Activated CD8-positive, alpha-beta memory T cell treated with anti-CD3 and anti-CD28 coated beads, Interleukin-2, amount 50 U/mL, for 4 hours (primary cell): ENCODE results near the gene ATP10B.
"Not testable (repeated sequence)": the region's sequence is repeated elsewhere in the genome, so short reads cannot be mapped to it uniquely, and the experiment has no call there.

ENCODE experiments used
- DNase-seq: peaks from one replicate; pipeline ENCODE4 v3.0.0-alpha.2; 2020

ATP10B gene

DNA sequence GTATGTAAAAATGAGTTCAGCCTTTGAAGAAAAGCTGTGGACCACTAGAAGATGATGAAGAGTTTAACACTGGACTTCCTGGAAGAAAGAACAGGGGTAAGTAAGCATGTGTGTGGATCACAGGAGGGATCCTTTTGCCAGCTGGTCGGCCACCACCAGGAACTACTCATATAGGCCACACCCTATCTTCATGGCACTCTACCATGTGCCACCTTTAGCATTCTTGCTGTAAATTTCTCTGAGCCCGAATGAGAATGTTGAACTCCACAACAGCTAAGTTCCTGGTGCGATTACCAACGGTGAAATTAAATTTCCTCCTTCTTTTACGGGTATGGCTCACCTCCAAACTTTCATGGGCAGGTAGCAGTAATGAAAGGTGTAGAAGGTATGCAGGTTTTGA is 102.3 kb downstream of the ATP10B start:
- no peak for DNase-seq

DNA sequence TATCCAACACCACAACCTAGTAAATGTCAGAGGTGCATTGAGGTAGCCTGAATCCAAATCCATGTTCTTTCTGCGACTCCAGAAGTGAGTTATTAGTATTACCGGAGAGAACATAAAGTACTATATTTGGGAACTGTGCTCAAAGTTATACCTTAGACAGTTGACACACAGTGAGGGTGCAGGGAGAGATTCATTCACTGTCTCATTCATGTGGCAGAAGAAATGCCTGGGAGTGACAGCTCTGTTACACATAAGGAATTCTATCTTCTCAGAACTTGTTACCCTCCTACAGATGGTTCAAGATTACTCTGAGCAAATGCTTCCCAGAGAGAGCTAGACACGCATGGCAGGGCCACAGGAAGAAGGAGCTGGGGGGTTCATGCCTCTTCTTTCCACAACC is 103.0 kb downstream of the ATP10B start:
- DNase-seq = no peak

DNA sequence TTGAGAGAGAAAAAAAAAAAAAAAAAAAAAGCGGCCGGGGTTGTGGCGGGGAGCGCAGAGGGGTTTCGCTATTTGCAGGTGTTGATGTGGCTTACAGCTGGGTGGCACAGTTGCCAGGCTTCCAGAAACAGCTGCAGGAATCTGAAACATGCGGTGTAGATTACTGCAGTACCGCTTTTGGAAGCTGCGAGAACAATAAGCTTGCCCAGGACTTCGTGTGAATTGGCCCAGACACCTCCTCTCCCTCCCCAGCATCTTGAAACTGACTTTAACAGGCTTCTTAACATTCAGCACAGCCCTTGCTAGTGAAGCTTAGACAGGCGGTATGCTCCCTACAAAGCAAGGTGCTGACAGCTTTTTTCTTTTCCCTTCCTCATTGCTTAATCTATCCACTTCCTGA is 104.0 kb downstream of the ATP10B start:
- no peak for DNase-seq

- DNase-seq = no peak
These were observed 104.5 kb downstream of the ATP10B start for GRCh38 chr5:160747559-160747958.

DNA sequence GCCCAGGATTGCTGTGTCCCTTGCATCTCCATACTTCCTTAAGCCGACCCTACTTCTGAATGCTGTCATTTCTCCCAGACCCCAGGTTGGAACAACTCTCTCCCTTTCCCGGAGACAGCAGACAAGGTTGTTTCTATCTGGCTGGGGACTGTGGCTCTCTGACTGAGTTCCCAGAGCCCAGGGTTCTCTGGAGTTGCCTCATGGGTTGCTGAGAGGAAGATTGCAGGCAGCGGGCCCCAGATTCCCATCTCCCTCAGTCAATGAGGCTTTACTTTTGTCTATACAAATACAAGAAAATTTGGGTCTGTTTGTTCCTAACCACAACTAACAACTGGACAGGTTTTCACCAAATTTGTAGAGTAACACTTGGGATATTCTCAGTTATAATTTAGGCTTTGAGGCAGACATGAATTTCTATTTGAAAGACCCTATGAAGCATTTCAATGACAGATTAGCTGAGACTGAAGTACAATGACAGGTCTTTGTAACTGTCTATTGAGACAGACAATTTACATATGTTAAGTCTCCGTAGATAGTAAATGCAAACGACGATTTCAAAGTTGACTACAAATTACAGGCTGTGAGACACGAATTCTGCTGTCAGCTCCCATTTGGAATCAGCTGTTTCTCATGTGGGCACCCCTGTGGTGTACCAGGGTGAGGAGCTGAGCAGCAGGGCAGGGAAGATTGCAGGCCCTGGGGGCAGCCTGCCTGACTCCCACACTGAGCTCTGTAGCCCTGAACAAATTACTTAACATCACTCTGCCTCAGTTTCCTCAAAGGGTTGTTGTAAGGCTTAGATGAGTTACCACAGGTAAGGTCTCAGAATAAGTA is 107.5 kb downstream of the ATP10B start:
- DNase-seq = no peak

DNA sequence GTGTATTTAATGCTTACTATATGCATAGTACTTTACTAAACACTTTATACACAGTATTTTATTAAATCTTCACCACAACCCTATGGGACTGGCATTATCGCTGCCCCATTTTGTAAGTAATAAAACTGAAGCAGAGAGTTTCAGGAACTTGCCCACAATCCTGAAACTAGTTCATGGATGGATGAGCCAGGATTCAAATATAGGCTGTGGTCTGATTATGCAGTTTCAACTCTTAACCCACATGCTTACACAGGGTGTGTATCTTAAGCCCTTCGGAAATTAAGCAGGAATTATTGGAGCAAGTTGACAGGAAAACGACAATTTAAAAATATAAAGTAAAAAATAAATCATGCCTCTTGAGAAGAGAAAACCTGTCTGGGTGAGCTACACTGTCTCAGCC is 109.0 kb downstream of the ATP10B start:
- no peak for DNase-seq

GRCh38 chr5:160742446-160742845 is 109.6 kb downstream of the ATP10B start:
- no peak for DNase-seq

DNA sequence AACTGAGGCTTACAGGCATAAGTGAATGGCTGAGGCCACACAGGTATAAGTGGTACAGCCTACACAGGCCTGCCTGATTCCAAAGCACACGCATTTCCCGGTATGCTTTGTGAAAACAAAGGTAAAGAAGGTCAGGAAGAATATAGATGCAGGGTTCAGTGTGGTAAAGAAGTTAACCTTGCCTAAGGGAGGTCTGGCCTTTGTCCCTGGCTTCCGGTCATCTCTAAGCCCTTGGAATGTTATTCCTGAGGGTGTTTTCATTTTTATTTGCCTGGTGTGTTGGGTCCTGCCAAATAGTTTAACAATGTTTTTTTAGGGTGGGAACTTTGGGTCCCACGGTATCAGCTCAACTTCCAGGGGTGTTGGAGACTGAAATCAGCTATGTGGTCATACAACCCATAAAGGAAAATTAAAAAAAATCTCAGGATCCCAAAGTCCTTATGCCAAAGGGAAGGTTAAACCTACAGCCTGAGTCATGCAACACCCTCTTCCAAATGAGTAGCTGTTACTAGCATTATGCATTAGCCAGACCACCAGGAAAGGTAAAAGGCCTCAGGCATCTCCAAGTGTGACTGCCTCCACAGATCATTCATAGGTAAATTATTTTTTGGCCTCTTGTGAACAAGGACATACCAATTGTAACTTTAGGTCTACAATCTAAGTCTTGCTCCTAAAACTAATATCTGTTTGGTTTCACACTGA is 124.6 kb downstream of the ATP10B start:
- no peak for DNase-seq

- DNase-seq = no peak
These were observed 125.3 kb downstream of the ATP10B start for GRCh38 chr5:160726721-160727120.

- DNase-seq = no peak
These were observed 131.2 kb downstream of the ATP10B start for GRCh38 chr5:160720822-160721221.

GRCh38 chr5:160715508-160715907 is 136.5 kb downstream of the ATP10B start:
- not testable (repeated sequence) for DNase-seq

DNA sequence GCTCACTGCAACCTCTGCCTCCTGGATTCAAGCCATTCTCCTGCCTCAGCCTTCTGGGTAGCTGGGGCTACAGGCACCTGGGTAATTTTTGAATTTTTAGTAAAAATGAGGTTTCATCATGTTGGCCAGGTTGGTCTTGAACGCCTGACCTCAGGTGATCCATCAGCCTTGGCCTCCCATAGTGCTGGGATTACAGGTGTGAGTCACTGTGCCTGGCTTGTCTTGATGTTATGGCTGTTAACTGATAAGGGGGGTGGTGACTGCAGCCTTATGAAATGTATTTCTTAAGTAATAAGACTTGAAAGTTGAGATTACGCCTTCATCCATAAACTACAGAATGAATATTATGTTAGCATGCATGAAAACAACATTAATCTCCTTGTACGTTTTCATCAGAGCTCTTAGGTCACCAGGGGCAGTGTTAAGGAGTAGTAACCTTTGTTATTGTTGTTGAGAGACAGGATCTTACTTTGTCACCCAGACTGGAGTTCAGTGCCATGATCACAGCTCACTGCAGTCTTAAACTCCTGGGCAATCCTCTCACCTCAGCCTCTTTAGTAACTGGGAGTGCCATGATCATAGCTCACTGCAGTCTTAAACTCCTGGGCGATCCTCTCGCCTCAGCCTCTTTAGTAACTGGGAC is 148.3 kb downstream of the ATP10B start:
- no peak for DNase-seq

GRCh38 chr5:160702934-160703333 is 149.1 kb downstream of the ATP10B start:
- DNase-seq = no peak

GRCh38 chr5:160702311-160702803 is 149.7 kb downstream of the ATP10B start:
- no peak for DNase-seq

DNA sequence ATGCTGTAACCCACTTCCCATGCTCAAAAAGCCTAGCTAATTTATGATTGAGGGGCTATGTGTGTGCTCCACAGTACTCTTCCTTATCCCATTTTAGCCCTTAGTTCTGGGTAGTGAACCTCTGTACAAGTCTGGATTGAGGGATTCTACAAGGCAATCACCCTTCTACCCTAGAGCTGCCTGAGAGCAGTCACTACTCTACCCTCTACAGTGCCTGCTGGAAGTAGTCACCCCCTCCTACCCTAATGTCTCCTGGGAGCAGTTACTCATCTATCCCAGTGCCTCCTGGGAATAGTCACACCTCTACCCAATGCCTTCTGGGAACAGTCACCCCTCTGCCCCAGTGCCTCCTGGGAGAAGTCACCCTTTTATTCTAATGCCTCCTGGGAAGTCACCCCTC is 150.6 kb downstream of the ATP10B start:
- DNase-seq = no peak

- DNase-seq = no peak
These were observed 152.7 kb downstream of the ATP10B start for GRCh38 chr5:160699301-160699700.

DNA sequence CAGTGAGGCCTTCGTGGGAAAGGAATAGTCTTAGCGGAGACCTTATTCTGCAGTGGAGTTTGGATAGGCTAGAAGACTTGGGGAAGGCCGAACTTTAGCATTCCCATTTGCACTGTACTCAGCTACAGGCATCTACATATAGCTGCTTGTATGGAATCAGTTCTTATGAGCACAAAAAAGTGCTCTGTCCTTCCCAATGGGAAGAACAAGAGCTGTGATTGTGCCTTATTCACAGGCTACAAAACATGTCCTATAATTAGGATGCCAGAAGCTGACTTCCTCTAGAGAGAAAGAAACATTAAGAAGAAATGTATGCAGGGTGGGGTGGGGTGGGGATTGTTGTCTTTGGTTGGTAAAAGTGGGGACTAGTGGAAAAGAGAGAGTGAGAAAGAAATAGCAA is 154.7 kb downstream of the ATP10B start:
- DNase-seq = no peak

DNA sequence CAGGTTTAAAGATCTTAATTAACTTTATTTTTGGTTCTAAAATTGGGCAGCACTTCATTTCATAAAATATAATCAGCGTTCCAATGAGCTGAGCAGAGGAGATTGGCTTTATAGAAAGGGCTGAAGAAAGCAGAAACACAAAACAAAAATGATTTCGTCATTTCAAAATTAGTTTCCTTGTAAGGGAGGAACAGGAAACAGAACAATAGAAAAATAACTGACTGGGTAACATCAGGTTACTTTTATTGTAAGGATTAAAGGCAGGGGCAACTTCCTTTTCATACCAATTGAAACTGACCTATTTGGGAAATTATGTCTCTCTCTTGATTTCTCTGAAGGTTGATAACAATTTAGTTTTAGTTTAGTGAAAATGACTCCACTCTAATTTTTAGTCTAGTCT is 157.1 kb downstream of the ATP10B start:
- no peak for DNase-seq

DNA sequence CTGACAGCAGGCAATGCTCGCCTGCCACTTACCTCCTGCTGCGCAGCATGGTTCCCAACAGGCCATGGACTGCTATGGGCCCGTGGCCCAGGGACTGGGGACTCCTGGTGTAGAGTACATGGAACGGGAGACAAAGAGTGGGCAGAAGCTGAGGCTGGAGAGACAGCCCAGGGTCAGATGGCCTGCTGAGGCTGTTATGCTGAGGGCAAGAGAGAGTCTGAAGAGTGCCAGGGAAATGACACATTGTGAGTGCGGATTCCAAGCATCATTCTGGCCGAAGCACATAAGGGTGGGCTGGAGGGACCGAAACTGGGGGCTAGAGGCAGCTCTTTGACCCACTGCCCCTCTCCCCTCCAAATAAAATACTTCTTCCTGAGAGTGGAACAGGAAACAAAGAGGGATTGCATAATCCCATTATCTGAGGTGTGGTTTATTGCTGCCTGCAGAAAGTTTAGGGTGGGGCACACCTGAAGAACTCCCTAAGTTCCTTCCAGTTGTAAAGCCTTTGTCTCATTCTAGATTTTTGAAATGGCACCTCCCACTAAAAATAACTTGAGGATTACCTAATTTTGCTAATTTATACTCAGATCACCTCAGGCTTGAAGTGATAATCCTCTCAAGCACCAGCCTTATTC is 158.1 kb downstream of the ATP10B start:
- DNase-seq = no peak

- DNase-seq = no peak
These were observed 159.7 kb downstream of the ATP10B start for GRCh38 chr5:160692271-160692670.

- DNase-seq = no peak
These were observed 166.3 kb downstream of the ATP10B start for GRCh38 chr5:160685695-160686094.

GRCh38 chr5:160685219-160685618 is 166.8 kb downstream of the ATP10B start:
- DNase-seq = no peak
